Measurements from ENCODE around the gene IFIT1B.
"Not testable (repeated sequence)": the region's sequence is repeated elsewhere in the genome, so short reads cannot be mapped to it uniquely, and the experiment has no call there.

Gene IFIT1B

GRCh38 chr10:89377705-89378637, at the start of gene IFIT1B:
Gene IFIT1B (plus strand): TSS chr10:89378056. CDS start chr10:89378136, 80 bp downstream.
- DNase-seq (ENCODE audit: low read depth) = no peak

GRCh38 chr10:89329151-89329550, 48.7 kb upstream of the IFIT1B start:
- DNase-seq (ENCODE audit: low read depth) = no peak

- DNase-seq (ENCODE audit: low read depth) = not testable (repeated sequence)
Observed at GRCh38 chr10:89330014-89330413, 47.8 kb upstream of the IFIT1B start.

GRCh38 chr10:89330537-89331212, 47.2 kb upstream of the IFIT1B start:
- DNase-seq (ENCODE audit: low read depth) = no peak

- not testable (repeated sequence) for DNase-seq (ENCODE audit: low read depth)
Observed at GRCh38 chr10:89331487-89332122, 46.3 kb upstream of the IFIT1B start.

GRCh38 chr10:89332123-89332633, 45.7 kb upstream of the IFIT1B start:
- no peak for DNase-seq (ENCODE audit: low read depth)

GRCh38 chr10:89335226-89335625, 42.6 kb upstream of the IFIT1B start:
- no peak for DNase-seq (ENCODE audit: low read depth)

GRCh38 chr10:89336241-89336640, 41.6 kb upstream of the IFIT1B start:
- DNase-seq (ENCODE audit: low read depth) = no peak

GRCh38 chr10:89337484-89337883, 40.4 kb upstream of the IFIT1B start:
- no peak for DNase-seq (ENCODE audit: low read depth)

- no peak for DNase-seq (ENCODE audit: low read depth)
Observed at GRCh38 chr10:89338713-89339112, 39.1 kb upstream of the IFIT1B start.

- no peak for DNase-seq (ENCODE audit: low read depth)
Observed at GRCh38 chr10:89339875-89340274, 38.0 kb upstream of the IFIT1B start.

GRCh38 chr10:89341649-89342048, 36.2 kb upstream of the IFIT1B start:
- no peak for DNase-seq (ENCODE audit: low read depth)

GRCh38 chr10:89342206-89342958, 35.5 kb upstream of the IFIT1B start:
- no peak for DNase-seq (ENCODE audit: low read depth)

GRCh38 chr10:89343089-89343767, 34.6 kb upstream of the IFIT1B start:
- no peak for DNase-seq (ENCODE audit: low read depth)

GRCh38 chr10:89344156-89344555, 33.7 kb upstream of the IFIT1B start:
- no peak for DNase-seq (ENCODE audit: low read depth)

- no peak for DNase-seq (ENCODE audit: low read depth)
Observed at GRCh38 chr10:89345367-89346000, 32.4 kb upstream of the IFIT1B start.

- DNase-seq (ENCODE audit: low read depth) = no peak
Observed at GRCh38 chr10:89346405-89347254, 31.2 kb upstream of the IFIT1B start.

GRCh38 chr10:89347701-89348457, 30.0 kb upstream of the IFIT1B start:
- no peak for DNase-seq (ENCODE audit: low read depth)

- no peak for DNase-seq (ENCODE audit: low read depth)
Observed at GRCh38 chr10:89348481-89348880, 29.4 kb upstream of the IFIT1B start.
